Astrocyte (in vitro differentiated cells and primary cell): ENCODE results near the gene BCAR3. TPM values are rescaled to one million over a fixed set of nuclear protein-coding genes. Genes with fewer than 3 reads are reported as not detected.

ENCODE experiments used
- DNase-seq: peaks from one replicate; pipeline ENCODE4 v3.0.0-alpha.2; 2010; ENCODE audit warnings: low read depth
- FAIRE-seq: peaks from 2 replicates; lab custom pipeline; 2011; peaks lifted over from hg19 to GRCh38; lab: Jason Lieb, UNC
- H2AFZ ChIP-seq: 2 replicates; pipeline ENCODE4 v1.6.0; 2012; ENCODE audit warnings: low read depth, low read length, inconsistent platforms
- H3K27ac ChIP-seq: 2 replicates; pipeline ENCODE4 v1.5.1; 2011; ENCODE audit warnings: low read depth, low read length, inconsistent platforms
- H3K27me3 ChIP-seq: 2 replicates; pipeline ENCODE4 v1.6.0; 2011; ENCODE audit warnings: low read length, inconsistent platforms; ENCODE audit not compliant: insufficient read depth
- H3K36me3 ChIP-seq: 2 replicates; pipeline ENCODE4 v1.5.1; 2011; ENCODE audit warnings: low read length, inconsistent platforms; ENCODE audit not compliant: insufficient read depth
- H3K4me1 ChIP-seq: 2 replicates; pipeline ENCODE4 v1.5.1; 2011; ENCODE audit warnings: low read length, inconsistent platforms; ENCODE audit not compliant: insufficient read depth
- H3K4me2 ChIP-seq: 2 replicates; pipeline ENCODE4 v1.6.0; 2012; ENCODE audit warnings: low read length, inconsistent platforms
- H3K4me3 ChIP-seq: 2 replicates; pipeline ENCODE4 v1.5.1; 2011; ENCODE audit warnings: low read depth, mild to moderate bottlenecking, low read length, inconsistent platforms; ENCODE audit not compliant: insufficient read depth
- H3K79me2 ChIP-seq: 2 replicates; pipeline ENCODE4 v1.6.0; 2012; ENCODE audit warnings: mild to moderate bottlenecking, low read length, inconsistent platforms; ENCODE audit not compliant: insufficient read depth
- H3K9ac ChIP-seq: 2 replicates; pipeline ENCODE4 v1.6.0; 2012; ENCODE audit warnings: mild to moderate bottlenecking, low read length, inconsistent platforms
- H3K9me3 ChIP-seq: 2 replicates; pipeline ENCODE4 v1.5.1; 2012; ENCODE audit warnings: low read depth, mild to moderate bottlenecking, low read length, inconsistent platforms; ENCODE audit not compliant: insufficient read depth
- H4K20me1 ChIP-seq: 2 replicates; pipeline ENCODE4 v1.6.0; 2012; ENCODE audit warnings: low read length, inconsistent platforms; ENCODE audit not compliant: insufficient read depth
- H3K27ac Mint-ChIP-seq: one replicate; pipeline ENCODE4 v1.8.0; 2021; ENCODE audit warnings: mild to moderate bottlenecking, mixed read lengths; ENCODE audit not compliant: unreplicated experiment
- H3K27me3 Mint-ChIP-seq: one replicate; pipeline ENCODE4 v1.8.0; 2021; ENCODE audit warnings: low read depth, mixed read lengths; ENCODE audit not compliant: unreplicated experiment
- H3K36me3 Mint-ChIP-seq: one replicate; pipeline ENCODE4 v1.8.0; 2021; ENCODE audit warnings: low read depth, mixed read lengths; ENCODE audit not compliant: unreplicated experiment
- H3K4me1 Mint-ChIP-seq: one replicate; pipeline ENCODE4 v1.8.0; 2021; ENCODE audit warnings: low read depth, mixed read lengths; ENCODE audit not compliant: unreplicated experiment
- H3K4me3 Mint-ChIP-seq: one replicate; pipeline ENCODE4 v1.8.0; 2021; ENCODE audit warnings: mild to moderate bottlenecking, moderate library complexity, mixed read lengths; ENCODE audit not compliant: unreplicated experiment
- H3K9me3 Mint-ChIP-seq: one replicate; pipeline ENCODE4 v1.8.0; 2021; ENCODE audit warnings: mild to moderate bottlenecking, mixed read lengths; ENCODE audit not compliant: unreplicated experiment
- CTCF ChIP-seq: IDR thresholded peaks from 2 replicates; pipeline ENCODE4 v1.5.1; 2011; ENCODE audit warnings: low read depth, mild to moderate bottlenecking, inconsistent platforms, low read length, moderate library complexity; ENCODE audit not compliant: insufficient read depth
- EZH2 ChIP-seq: IDR thresholded peaks from 2 replicates; pipeline ENCODE4 v1.6.1; 2012; ENCODE audit warnings: mild to moderate bottlenecking, low read length, inconsistent platforms; ENCODE audit not compliant: insufficient read depth
- total RNA-seq: library from RNA; stranded (reverse); gene quantifications from 2 replicates; pipeline ENCODE4 v1.2.1, GENCODE V29; 2021

Gene BCAR3
- total RNA-seq, 1 donor from 2014 or later, result 30.0 TPM

DNA sequence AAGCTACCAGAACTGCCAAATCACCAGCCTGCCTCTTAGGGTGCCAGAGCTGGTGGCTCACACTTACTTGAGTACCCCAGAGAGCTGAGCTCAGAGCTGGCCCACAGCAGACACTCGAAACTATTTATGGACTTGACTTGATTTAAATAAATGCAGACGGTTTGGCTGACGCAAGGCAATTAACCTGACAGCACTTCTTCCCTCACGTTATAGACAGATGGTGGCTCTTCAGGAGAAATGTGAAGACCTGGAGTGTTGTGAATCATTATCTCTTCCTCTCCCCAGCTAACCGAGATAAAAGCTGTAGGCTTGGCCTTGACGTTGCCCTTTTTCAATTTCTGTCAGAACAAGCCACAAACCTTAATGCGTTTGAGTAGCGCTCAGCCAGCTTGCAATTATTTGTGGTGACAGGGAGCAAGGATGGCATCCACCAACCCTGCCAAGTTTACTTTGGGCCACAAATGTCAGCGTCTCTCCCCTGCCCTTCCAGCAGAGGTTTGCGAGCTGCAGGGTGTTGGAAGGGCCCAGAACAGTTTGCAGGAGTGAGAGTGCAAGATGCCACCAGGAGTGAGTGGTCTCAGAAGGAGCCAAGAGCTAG lies 34.0 kb upstream of the BCAR3 start:
- H3K36me3 ChIP-seq, result no peaks in the 10 kb centered on the region
- H3K79me2 ChIP-seq, result no peaks in the 10 kb centered on the region
- H3K4me2 ChIP-seq, result no peak overlapping the region
- TF ChIP-seq EZH2, result no peak
- no peak for TF ChIP-seq CTCF
- Mint-ChIP-seq H3K27ac (no peak overlapping the region), H3K27me3 (no peaks in the 10 kb centered on the region), H3K4me1 (peaks cover 10% of the 10 kb centered on the region), H3K36me3 (peaks cover 2% of the 10 kb centered on the region), H3K4me3 (no peak overlapping the region), H3K9me3 (peaks cover 6% of the 10 kb centered on the region)
- H3K9ac ChIP-seq, result no peak overlapping the region
- no peaks in the 10 kb centered on the region for H4K20me1 ChIP-seq
- no peak overlapping the region for H3K27ac ChIP-seq
- FAIRE-seq, result no peak
- no peak overlapping the region for H2AFZ ChIP-seq
- H3K9me3 ChIP-seq, result peaks cover 6% of the 10 kb centered on the region
- H3K4me3 ChIP-seq, result no peak overlapping the region
- peaks cover 6% of the 10 kb centered on the region for H3K4me1 ChIP-seq
- DNase-seq, result peak; percentile 82
- no peaks in the 10 kb centered on the region for H3K27me3 ChIP-seq

DNA sequence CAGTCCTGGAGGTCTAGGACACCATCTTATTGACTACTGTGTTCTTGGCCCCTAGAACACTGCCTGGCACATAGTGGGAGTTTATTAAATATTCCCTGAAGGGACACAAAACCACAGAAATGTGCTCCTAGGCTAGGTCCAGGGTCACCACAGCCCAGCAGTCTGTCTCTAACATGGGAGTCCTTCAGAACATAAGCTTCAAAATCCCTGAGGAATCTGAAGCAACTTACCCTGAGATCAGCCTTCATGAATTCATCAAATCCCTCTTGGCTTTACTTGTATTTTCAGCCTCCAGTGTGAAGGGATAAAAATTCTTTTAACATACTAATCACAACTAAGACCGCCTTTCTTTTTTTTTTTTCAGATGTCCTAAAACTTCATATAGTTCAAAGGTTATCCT lies 32.7 kb upstream of the BCAR3 start:
- Mint-ChIP-seq H3K27ac (no peak overlapping the region), H3K4me1 (peaks cover 12% of the 10 kb centered on the region), H3K36me3 (peaks cover 2% of the 10 kb centered on the region), H3K9me3 (peaks cover 6% of the 10 kb centered on the region), H3K27me3 (no peaks in the 10 kb centered on the region), H3K4me3 (no peak overlapping the region)
- no peaks in the 10 kb centered on the region for H3K79me2 ChIP-seq
- H3K4me1 ChIP-seq, result peaks cover 6% of the 10 kb centered on the region
- H3K9me3 ChIP-seq, result peaks cover 6% of the 10 kb centered on the region
- no peak overlapping the region for H2AFZ ChIP-seq
- no peaks in the 10 kb centered on the region for H3K27me3 ChIP-seq
- no peak overlapping the region for H3K27ac ChIP-seq
- FAIRE-seq, result no peak
- no peak for DNase-seq
- H4K20me1 ChIP-seq, result no peaks in the 10 kb centered on the region
- TF ChIP-seq EZH2, result no peak
- no peak for TF ChIP-seq CTCF
- no peak overlapping the region for H3K4me2 ChIP-seq
- H3K4me3 ChIP-seq, result no peak overlapping the region
- no peaks in the 10 kb centered on the region for H3K36me3 ChIP-seq
- H3K9ac ChIP-seq, result no peak overlapping the region

DNA sequence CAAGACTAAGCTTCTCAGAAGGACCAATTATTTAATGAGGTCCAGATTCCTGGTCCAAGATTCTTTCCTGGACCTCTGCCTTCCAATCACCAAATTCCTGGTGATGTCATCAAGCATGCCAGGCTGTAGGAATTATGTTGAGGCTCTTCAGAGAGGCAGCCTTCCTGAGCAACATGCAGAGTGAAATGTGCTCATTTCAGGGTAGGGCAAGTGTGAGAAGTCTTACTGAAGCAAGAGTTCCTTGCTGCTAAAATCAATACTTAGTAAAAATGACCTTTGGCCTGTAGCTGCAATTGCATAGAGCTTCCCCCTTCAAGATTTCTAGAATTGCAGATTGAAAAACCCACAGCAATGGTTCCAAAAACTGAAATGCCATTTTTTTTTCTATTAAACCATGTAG lies 31.7 kb upstream of the BCAR3 start:
- no peak for TF ChIP-seq EZH2
- no peak for TF ChIP-seq CTCF
- no peaks in the 10 kb centered on the region for H3K79me2 ChIP-seq
- FAIRE-seq (no peak), DNase-seq (no peak)
- no peak overlapping the region for H3K4me3 ChIP-seq
- no peak overlapping the region for H3K4me2 ChIP-seq
- no peak overlapping the region for H3K9ac ChIP-seq
- no peak overlapping the region for H2AFZ ChIP-seq
- H3K4me1 ChIP-seq, result peaks cover 11% of the 10 kb centered on the region
- no peak overlapping the region for H3K27ac ChIP-seq
- no peaks in the 10 kb centered on the region for H4K20me1 ChIP-seq
- Mint-ChIP-seq H3K27me3 (no peaks in the 10 kb centered on the region), H3K36me3 (peaks cover 2% of the 10 kb centered on the region), H3K9me3 (peaks cover 6% of the 10 kb centered on the region), H3K4me3 (no peak overlapping the region), H3K27ac (no peak overlapping the region), H3K4me1 (peaks cover 12% of the 10 kb centered on the region)
- no peaks in the 10 kb centered on the region for H3K27me3 ChIP-seq
- no peaks in the 10 kb centered on the region for H3K36me3 ChIP-seq
- H3K9me3 ChIP-seq, result peaks cover 6% of the 10 kb centered on the region
